Erythroblast (primary cell): Measurements from ENCODE around the gene SMOC1.

Experiments
- DNase-seq, 2 experiments: peaks; one replicate each; lab custom pipeline; 2025; lab: John Stamatoyannopoulos, UW
- GATA1 ChIP-seq: IDR thresholded peaks from 2 replicates; pipeline ENCODE4 v1.6.1; 2011; ENCODE audit warnings: low read depth, mild to moderate bottlenecking, control low read depth, low read length, moderate library complexity
- POLR2A ChIP-seq: IDR thresholded peaks from 2 replicates; pipeline ENCODE4 v1.6.1; 2011; ENCODE audit warnings: mild to moderate bottlenecking, low read length

The SMOC1 gene

GRCh38 chr14:69951263-69951662 is 72.0 kb downstream of the SMOC1 start:
- DNase-seq, result no peak
- no peak for TF ChIP-seq POLR2A

- DNase-seq, result no peak
- no peak for TF ChIP-seq GATA1
- no peak for TF ChIP-seq POLR2A
Observed at GRCh38 chr14:69951935-69952334, 72.7 kb downstream of the SMOC1 start.

GRCh38 chr14:69953266-69953915 is 74.2 kb downstream of the SMOC1 start:
- DNase-seq, result no peak
- no peak for TF ChIP-seq POLR2A
- TF ChIP-seq GATA1, result no peak

- TF ChIP-seq POLR2A (no peak), GATA1 (no peak)
- no peak for DNase-seq
Observed at GRCh38 chr14:69955855-69956845, 76.9 kb downstream of the SMOC1 start.

- TF ChIP-seq GATA1 (no peak), POLR2A (no peak)
- no peak for DNase-seq
Observed at GRCh38 chr14:69956970-69957369, 77.8 kb downstream of the SMOC1 start.

GRCh38 chr14:69957986-69958385 is 78.8 kb downstream of the SMOC1 start:
- no peak for TF ChIP-seq POLR2A
- no peak for TF ChIP-seq GATA1
- DNase-seq, result no peak

- no peak for DNase-seq
- TF ChIP-seq GATA1, result no peak
- no peak for TF ChIP-seq POLR2A
Observed at GRCh38 chr14:69959136-69959535, 79.9 kb downstream of the SMOC1 start.

- DNase-seq, result no peak
- TF ChIP-seq GATA1, result no peak
- no peak for TF ChIP-seq POLR2A
Observed at GRCh38 chr14:69960296-69960695, 81.1 kb downstream of the SMOC1 start.

- DNase-seq, result no peak
- no peak for TF ChIP-seq POLR2A
- no peak for TF ChIP-seq GATA1
Observed at GRCh38 chr14:69963966-69964365, 84.8 kb downstream of the SMOC1 start.

- DNase-seq, result no peak
- TF ChIP-seq POLR2A (no peak), GATA1 (no peak)
Observed at GRCh38 chr14:69964841-69965240, 85.6 kb downstream of the SMOC1 start.

GRCh38 chr14:69968132-69968531 is 88.9 kb downstream of the SMOC1 start:
- no peak for TF ChIP-seq POLR2A
- no peak for TF ChIP-seq GATA1

GRCh38 chr14:69968681-69969080 is 89.5 kb downstream of the SMOC1 start:
- DNase-seq, result no peak
- TF ChIP-seq POLR2A (no peak), GATA1 (no peak)

More at GRCh38 chr14:69968132-69968531, 88.9 kb downstream of the SMOC1 start:
- no peak for DNase-seq

- DNase-seq, result no peak
- TF ChIP-seq POLR2A (no peak), GATA1 (no peak)
Observed at GRCh38 chr14:69972755-69973154, 93.5 kb downstream of the SMOC1 start.

- DNase-seq, result no peak
- TF ChIP-seq POLR2A (no peak), GATA1 (no peak)
Observed at GRCh38 chr14:69973846-69974245, 94.6 kb downstream of the SMOC1 start.
